Activated CD4-positive, alpha-beta T cell treated with anti-CD3 and anti-CD28 coated beads, Interleukin-2, Interleukin-6, amounts not matched to agents 100 ng/mL and 50 ng/mL, durations not matched to agents 16 hours and 8 hours (primary cell): ENCODE results near the gene CDH18.

ENCODE experiments used
- DNase-seq: peaks from one replicate; pipeline ENCODE4 v3.0.0-alpha.2; 2020

CDH18 gene

DNA sequence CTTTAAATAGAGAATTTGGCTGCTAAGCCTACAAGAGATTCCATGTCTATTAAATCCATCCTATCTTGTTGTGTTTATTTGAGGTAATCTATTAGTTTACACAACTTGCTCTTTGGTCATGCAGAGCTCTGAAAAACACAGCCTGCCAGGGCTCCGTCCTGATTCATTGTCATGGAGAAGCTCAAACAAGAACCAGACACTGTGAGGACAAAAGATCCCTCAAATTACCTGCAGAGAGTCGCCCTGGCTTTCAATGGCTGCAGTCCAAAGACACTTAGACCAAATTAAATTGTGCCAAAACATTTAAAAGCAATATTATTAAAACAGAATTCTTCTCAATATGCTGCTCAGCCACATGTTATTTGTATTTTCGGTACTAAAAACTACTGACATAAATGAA lies 60.1 kb downstream of the CDH18 start:
- DNase-seq: no peak

DNA sequence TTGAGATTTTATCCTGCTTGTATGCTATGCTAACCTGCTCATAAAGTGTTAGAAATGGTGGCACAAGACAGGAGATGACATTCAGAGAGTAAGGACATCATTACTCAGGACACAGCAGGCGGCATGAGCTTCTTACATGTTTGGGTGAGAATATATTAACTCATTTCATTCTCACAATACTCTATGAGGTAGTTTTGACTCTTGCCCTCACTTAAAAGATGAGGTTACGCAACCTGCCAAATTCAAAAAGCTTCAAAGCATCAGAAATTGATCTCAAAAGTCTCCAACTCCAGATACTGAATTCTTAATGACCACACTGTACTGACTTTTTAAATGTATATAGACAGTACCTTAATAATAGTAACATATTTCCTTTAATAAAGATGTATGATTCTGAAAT lies 60.8 kb downstream of the CDH18 start:
- no peak for DNase-seq

DNA sequence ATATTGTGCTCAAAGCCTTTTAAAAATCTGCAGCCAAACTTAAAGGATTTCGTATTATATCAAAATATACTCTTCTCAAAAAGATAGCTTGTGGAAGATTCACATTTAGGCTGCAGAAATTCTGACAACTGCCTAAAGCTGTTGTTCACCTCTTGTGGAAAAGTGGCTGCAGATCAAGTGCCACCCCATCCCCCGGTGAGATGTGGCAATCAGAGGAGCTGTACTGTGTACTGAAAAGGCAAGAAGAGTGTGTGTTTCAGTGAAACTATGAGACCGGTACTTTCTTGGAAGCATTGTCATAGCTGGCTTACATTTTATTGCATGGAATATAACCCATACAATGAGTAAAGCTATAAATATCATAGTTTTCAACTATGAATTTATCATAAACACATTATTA lies 64.3 kb downstream of the CDH18 start:
- DNase-seq: no peak

DNA sequence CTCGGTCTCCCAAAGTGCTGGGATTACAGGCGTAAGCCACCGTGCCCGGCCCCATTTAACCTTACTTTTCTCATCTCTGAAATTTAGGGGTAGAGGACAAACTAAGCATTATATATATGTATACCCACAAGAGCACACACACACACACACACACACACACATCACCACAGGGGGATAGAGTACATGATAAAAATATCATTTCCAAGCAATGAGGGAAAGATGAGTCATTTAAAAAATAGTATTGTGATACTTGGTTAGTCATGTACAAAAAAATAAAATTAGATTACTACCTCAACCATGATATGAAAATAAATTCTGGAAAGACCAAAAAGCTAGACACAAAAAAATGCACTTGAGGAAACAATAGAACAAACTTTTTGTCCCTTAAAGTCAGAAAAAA lies 67.2 kb downstream of the CDH18 start:
- no peak for DNase-seq

GRCh38 chr5:19918780-19919179 lies 69.2 kb downstream of the CDH18 start:
- DNase-seq: no peak

DNA sequence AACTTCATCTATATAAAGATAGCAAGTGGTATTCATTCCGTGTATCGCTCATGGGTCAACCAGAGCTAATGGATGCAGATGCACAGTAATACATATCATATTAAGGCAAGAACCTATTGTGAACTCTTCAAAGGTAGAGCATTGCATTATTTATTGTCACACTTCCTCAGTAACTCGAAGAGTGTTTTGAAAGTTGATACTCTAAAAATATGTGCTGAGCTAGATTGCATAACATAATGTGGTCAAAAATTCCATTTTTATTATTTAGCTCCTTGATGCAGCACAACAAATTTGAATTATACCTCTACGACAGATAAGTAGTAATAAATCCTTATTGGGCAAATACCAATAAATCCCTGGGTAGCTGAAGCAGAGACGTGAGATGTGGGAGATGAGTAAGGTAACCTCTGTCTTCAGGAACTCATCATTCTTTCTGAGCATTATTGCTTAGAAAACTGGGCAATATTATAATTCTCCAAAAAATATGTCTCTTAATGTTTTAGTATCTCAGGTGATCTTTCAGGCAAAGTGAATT lies 70.3 kb downstream of the CDH18 start:
- DNase-seq: no peak

DNA sequence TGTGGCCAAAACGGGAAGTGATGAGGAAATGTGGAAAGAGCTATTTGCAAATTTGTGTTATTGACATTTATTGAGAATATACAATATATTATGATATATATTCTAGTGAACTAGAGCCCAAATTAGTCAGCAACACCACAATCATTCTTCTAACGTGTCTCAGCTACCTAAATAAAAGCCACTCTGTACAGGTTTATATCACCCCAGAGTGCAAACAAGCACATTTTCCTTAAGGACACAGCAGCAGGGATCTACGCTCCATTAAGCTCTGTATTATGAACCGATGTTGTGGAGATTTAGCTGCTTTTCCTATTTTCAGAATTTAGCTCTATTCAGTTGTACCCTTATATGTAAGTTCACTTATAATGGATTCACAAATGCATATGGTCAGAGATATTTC lies 77.9 kb downstream of the CDH18 start:
- DNase-seq: no peak

GRCh38 chr5:19904766-19905165 lies 83.2 kb downstream of the CDH18 start:
- no peak for DNase-seq

DNA sequence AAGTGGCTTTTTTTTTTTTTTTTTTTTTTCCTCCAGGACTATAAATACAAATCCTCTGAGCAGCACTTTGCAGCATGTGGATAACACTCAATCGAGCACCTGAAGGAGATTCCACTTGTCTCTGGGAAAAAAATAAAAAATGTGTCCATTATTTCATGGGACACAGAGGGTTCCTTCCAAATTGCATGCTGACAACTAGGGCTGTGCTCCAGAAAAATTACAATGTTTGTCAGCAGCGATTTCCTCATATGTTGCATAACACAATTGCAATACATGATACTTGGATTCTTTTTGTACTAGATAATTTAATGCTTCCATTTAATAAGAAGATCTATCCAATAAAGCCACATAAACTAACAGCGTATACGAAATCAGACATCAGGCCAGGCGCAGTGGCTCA lies 84.4 kb downstream of the CDH18 start:
- DNase-seq: no peak

DNA sequence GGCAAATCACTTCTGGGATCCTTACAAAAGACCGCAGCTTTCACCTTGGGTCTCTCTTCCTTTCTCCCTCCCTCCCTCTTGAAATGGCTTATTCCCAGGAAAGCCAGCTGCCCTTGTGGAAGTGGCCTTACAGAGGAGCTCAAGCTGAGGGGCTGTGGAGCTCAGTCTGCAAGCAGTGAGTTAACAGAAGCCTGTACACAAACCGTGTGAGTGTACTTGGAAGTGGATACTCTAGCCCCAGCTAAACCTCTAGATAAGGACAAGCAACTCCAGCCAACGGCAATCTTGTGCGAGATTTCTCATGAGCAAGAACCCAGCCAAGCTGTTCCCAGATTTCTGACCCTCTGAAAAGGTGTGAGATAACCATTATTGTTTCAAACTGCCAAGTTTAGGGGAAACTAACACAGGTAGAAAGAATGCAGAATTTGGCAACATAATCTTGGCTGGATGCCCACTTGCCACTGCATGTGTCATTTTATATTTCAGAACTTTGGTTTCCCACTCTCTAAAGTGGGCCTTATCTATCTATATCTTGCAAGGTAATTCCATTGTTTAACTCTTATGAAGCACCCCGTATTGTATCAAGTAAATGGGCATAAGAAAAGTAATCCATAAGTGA lies 85.6 kb downstream of the CDH18 start:
- DNase-seq: no peak

- DNase-seq: no peak
Measured at GRCh38 chr5:19900269-19900668, 87.7 kb downstream of the CDH18 start.

GRCh38 chr5:19891658-19892057 lies 96.3 kb downstream of the CDH18 start:
- no peak for DNase-seq

DNA sequence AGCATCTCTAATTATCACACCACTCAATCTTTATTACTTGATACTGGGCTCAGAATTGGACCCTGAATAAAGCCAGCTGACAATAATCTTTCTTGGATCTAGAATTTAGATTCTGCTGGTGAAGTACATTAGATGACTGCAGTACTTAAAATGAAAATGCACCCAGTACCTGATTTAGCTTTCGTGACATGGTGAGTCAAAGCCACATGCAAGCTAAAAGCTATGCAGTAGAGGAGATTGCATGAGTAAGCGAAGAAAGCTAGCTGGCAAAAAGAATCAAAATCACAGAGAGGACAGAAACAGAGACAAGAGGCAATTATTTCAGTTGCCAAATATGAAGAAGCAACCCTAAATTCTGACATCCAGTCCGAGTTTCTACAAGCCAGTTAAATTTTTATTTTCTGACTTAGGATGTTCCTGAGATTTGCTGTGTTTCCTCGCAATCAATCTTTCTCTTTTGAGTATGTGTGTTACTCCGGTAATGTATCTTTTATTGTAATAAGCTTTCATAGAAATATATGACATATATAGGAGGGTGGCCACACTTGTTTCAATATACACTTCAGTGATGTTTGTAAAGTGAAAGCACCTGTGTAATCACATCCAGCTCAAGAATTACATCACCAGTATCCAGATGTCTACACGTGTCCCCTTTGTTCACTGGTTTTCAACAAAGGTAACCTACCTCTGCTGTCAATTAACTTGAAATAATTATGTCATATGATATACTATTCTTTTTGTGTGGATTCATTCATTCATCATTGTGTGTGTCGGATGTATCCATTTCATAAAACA lies 101.7 kb downstream of the CDH18 start:
- DNase-seq: no peak

DNA sequence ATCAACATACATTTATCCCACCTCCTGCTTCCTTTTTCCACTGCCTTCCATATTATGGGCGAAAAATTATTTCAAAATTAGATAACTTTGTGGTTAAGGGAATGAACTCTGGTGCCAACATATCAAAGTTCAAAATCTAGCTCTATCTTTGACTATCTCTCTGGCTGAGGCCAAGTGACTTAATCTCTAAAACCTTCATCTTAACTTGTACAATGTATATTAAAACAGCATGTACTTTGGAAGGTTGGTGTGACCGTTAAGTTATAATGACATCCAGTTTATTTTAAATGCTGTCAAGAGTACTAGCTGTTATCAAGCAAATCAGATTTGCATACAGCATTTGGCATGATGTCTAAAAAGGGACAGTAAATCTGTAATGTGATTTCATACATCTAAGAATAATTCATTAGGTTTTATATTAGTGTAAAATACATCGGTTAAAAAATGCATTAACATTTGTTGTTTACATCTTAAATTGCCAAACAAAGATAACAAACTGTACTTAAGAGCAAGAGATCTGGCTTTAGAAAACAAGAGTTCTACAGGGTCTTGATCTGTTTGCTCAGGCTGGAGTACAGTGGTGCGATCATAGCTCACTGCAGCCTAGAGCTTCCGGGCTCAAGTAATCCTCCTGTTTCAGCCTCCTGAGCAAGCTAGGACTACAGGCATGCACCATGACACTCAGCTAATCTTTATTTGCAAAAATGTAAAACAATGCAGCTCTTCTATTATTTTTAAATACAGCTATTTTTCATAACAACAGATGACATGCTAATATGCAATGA lies 102.8 kb downstream of the CDH18 start:
- no peak for DNase-seq

DNA sequence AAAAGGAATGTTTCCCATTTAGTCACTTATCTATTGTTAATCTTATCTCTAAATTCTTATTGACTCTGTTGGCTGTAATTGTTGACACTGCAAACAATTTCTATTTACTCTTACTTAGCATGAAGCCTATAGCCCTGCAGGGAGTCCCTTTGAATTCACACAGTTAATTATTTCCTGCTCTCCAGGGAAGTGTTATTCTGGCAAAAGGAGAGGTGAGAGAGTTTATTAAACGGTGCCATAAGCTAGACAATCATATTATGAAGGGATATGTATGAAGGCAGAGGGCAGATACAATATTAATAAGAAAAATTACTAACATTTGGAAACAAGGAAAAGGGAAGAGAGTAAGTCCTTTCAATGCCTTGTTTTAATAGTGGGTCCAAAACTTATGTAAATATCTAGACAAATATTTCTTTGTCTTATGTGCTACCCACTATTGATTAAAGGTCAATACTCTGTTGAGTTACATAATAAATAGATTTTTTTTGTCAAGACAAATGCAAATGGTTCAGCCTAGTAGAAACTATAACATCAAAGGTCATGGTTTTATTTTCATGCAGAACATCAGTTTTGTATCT lies 107.1 kb downstream of the CDH18 start:
- no peak for DNase-seq

- DNase-seq: no peak
Measured at GRCh38 chr5:19880458-19880857, 107.5 kb downstream of the CDH18 start.

GRCh38 chr5:19874811-19875210 lies 113.2 kb downstream of the CDH18 start:
- no peak for DNase-seq

- no peak for DNase-seq
Measured at GRCh38 chr5:19866090-19866450, 121.9 kb downstream of the CDH18 start.

DNA sequence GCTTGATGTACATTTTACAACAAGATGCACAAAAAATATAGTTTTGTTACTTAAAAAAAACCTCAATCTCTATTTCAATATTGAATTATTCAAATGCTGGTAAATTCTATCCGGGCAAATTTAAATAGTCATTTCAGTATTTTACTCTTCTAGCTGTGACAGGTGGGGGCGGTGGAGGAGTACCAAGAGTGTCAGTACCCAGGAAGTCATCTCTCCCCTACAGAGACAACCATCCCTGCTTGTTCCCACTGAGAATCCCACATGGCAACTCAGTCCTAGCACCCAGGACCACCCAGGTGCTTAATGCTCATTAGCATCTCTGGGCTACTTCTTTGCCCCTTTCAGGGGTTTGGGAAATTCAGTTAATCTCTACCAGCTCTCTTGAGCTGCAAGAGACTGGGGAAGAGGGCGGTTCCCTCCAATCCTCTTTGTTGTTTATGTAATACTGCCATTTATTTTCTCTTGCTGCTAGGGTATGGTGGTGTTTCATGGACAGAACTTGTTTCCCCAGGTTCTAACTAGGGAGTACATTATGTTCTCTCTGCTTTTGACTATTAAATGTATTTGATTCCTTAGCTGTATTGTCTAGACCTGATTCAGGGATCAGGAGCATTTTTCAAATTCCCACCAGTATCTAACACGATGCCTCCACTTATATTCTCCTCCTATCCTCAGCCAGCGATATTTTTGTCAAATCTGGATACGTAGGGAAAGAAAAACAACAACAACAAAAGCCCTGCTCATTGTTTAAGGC lies 122.5 kb downstream of the CDH18 start:
- DNase-seq: no peak

- no peak for DNase-seq
Measured at GRCh38 chr5:19862711-19863110, 125.3 kb downstream of the CDH18 start.

DNA sequence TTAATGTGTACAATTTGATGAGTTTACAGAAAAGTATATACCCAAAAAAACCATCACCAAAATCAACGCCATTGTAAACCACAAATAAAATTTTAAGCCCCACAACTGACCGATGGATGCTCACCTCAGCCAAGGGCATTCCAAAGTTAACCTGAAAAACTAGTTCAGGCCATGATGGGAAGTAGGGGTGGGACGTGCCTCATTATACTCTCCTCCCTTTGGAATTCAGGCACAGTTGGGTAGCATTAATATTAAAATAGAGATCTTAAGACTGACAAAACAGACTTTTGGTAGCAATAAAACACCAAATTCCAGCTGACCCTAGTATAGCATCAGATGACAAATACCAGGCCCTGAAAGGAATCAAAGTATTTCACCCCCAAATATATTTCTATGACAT lies 129.0 kb downstream of the CDH18 start:
- no peak for DNase-seq

DNA sequence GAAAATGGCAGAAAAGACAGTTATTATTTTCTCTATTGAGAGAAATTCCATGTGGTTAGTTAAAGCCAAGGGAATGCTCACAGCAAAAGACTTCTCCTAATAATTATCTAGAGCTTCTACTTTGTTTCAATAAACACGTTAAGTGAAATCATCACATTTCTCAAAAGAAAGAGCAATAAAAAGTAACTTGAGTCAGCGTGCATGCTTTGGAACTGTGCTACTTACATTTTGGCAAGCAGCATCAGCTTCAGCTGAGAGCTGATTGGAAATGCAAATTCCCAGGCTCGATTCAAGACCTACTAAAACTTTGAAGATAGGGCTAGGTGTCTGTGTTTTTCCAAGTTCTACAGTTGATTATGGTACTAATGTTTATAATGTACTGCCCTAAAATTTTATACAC lies 132.1 kb downstream of the CDH18 start:
- no peak for DNase-seq

DNA sequence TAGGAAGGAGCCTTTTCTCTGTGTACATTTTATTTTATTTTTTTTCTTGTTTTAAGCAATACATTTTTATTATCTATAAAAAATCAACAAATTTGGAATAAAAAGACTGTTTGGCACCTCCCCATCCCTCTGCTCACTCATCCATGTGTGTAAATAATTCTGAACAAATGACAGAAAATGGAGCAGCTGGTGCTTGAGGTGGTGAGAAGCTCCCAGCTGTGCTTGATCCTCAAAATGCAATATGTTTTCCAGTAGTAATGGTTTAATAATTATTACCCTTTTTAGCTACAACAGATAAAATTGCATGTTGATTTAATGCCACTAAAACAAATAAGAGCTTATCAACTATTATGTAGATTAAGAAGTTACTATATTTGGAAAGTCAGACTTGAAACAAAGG lies 132.5 kb downstream of the CDH18 start:
- DNase-seq: no peak
